HEK293T (cell line): Measurements from ENCODE around the gene CAMKMT.

Experiments used
- ELF4 ChIP-seq: fragments of 450-650 bp; IDR thresholded peaks from 2 replicates; pipeline ENCODE4 v1.6.1; 2017; ENCODE audit warnings: antibody characterized with exemption
- SP1 ChIP-seq: fragments of 450-650 bp; IDR thresholded peaks from 2 replicates; pipeline ENCODE4 v1.6.1; 2017

- no peak for TF ChIP-seq SP1
- no peak for TF ChIP-seq ELF4
Measured at GRCh38 chr2:44398243-44398897, 36.6 kb downstream of the CAMKMT start.
